PC-3 (cell line): ENCODE measurements around the gene EIF5.

Experiments used
- CTCF ChIP-seq: fragments of 300-600 bp; sonication (generic); conservative IDR thresholded peaks from 2 replicates; pipeline ENCODE4 v1.5.1; 2017; ENCODE audit warnings: antibody characterized with exemption, low read depth, mild to moderate bottlenecking, low read length
- EZH2 ChIP-seq: fragments of 300-600 bp; sonication (generic); IDR thresholded peaks from one replicate; pipeline ENCODE4 v1.6.1; 2017; ENCODE audit warnings: antibody characterized with exemption, mild to moderate bottlenecking, low read length; ENCODE audit not compliant: unreplicated experiment

GRCh38 chr14:103304706-103305105 is 29.3 kb upstream of the EIF5 start:
- no peak for TF ChIP-seq CTCF
- TF ChIP-seq EZH2, result no peak
